Fibroblast of the aortic adventitia (primary cell): ENCODE data around the gene CEL. TPM values are rescaled to one million over a fixed set of nuclear protein-coding genes. Genes with fewer than 3 reads are reported as not detected.

Experiments
- DNase-seq: peaks from one replicate; pipeline ENCODE4 v3.0.0-alpha.2; 2010; ENCODE audit warnings: low read depth
- H3K4me3 ChIP-seq: 2 replicates; pipeline ENCODE4 v1.5.1; 2011; ENCODE audit warnings: low read depth, mild to moderate bottlenecking, control low read depth, low read length, moderate library complexity
- CTCF ChIP-seq: IDR thresholded peaks from 2 replicates; pipeline ENCODE4 v1.5.1; 2011; ENCODE audit warnings: mild to moderate bottlenecking, low read length, control low read depth, inconsistent platforms; ENCODE audit not compliant: insufficient read depth
- total RNA-seq: library from RNA; depleted of rRNA; stranded (reverse); fragments of >200 nt; gene quantifications from 2 replicates; pipeline ENCODE4 v1.2.3, GENCODE V29; 2012; ENCODE audit warnings: low replicate concordance

Gene CEL
- total RNA-seq, 1 donor = 0.27 TPM

- no peak overlapping the region for H3K4me3 ChIP-seq
- DNase-seq = no peak
- TF ChIP-seq CTCF = no peak
These were observed 45.5 kb downstream of the CEL start for GRCh38 chr9:133107245-133107722.

DNA sequence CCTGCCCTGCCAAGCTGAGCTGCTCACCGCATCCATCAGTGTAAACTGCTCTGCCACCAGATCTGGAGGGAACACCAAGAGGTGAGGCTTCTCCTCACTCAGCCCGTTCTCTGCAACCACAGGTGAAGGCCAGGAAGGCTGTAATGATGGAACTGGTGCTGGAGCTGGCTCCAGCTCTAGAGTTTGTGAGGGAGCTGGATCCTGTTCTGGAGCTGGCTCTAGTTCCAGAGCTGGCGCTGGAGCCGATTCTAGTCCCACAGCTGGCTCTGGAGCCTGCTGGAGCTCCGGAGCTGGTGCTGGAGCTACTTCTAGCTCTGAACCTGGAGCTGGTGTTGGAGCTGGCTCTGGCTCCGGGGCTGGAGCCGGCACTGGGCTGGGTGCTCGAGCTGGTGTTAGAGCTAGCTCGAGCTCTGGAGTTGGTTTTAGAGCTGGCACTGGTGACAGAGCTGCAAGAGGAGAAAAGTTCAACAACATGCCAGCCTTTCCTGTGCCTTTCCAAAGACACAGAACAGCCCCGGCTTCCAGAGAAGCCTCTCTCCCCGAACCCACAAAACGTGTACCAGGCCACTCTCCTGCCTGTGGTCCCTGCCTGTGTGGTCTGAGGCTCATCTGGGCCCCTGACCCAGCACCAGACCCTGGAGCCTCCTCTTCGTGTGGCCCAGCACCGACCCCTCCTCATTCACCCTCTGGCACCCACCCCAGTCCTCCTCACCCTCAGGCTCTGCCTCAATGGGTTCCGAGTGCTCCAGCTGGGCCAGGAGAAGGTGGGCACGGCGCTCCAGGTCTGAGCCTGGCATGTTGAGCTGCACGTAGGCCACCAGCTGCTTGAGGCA lies 46.4 kb downstream of the CEL start:
- no peak overlapping the region for H3K4me3 ChIP-seq
- no peak for TF ChIP-seq CTCF
- DNase-seq = no peak

- DNase-seq = no peak
- H3K4me3 ChIP-seq = no peak overlapping the region
- TF ChIP-seq CTCF = no peak
These were observed 47.2 kb downstream of the CEL start for GRCh38 chr9:133108794-133109641.

- no peak for DNase-seq
- no peak for TF ChIP-seq CTCF
- no peak overlapping the region for H3K4me3 ChIP-seq
These were observed 48.3 kb downstream of the CEL start for GRCh38 chr9:133109931-133110650.

DNA sequence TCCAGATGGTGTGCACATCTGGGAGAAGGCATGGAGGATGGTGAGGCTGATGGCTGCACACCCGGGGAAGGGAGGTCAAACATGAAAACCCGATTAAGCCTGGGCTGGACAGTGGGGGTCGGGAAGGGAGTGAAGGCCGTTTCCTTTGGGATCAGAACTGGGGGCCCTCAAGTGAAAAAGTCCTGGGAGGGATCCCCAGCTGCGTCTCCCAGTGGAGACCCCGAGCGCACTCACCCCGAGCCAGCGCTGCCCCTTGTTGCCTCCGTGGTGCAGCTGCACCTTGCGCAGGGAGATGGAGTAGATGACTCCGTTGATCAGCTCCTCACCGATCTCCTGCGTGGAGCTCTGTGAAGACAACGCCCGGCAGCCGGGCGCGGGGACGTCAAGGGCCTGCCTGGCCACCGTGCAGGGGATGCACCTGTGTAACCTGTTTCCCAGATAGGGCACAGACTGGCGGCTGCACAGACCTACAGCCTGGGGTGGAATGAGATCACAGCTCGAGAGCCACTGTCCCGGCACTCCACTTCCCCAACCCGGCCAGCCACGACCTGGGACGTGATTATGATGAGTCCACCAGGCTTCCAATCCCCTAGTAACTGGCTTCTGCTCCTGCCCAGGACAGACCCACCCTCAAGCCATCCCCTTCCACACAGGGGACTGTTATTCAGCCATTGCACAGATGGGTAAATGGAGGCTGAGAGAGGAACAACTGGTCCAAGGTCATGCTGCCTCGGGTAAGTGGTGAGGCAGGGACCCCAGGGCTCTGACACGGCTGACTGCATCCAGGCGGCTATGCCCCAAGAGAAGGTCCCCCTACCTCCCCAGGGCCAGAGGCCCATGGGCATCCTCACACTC lies 50.3 kb downstream of the CEL start:
- H3K4me3 ChIP-seq = no peak overlapping the region
- DNase-seq = no peak
- no peak for TF ChIP-seq CTCF

- TF ChIP-seq CTCF = no peak
- no peak for DNase-seq
- no peak overlapping the region for H3K4me3 ChIP-seq
These were observed 50.9 kb downstream of the CEL start for GRCh38 chr9:133112663-133113026.
